ENCODE measurements around the gene MAP1A. TPM values are rescaled to one million over a fixed set of nuclear protein-coding genes. Genes with fewer than 3 reads are reported as not detected.

The MAP1A gene
- total and polyA plus RNA-seq, 12 donors, result 3.4 to 27.0 (median 9.6) TPM

DNA sequence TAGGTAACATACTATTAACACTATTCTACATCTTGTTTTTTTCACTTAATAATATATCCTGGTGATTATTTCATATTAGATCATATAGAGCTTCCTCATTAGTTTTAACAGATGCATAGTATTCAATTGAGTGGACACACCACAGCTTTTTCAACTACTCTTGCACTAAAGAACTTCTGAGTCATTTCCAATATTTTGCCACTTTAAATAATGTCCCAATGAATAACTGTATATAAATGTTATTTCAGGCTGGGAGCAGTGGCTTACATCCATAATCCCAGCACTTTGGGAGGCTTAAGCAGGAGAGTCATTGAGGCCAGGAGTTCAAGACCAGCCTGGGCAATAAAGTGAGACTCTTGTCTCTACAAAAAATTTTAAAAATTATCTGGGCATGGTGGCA, 26.9 kb downstream of the MAP1A start:
- Histone ChIP-seq H3K4me3 (no peak overlapping the region), H3K27me3 (no peaks in the 10 kb centered on the region), H3K4me1 (replicated peaks in 1 of 2) (no peaks in the 10 kb centered on the region), H3K27ac (no peak overlapping the region), H3K36me3 (replicated peaks in 1 of 2) (peaks cover 0 to 2% of the 10 kb centered on the region in 2 donors), H3K9me3 (replicated peaks in 1 of 3) (no peaks in the 10 kb centered on the region)
- intact Hi-C loops (cut with DNase I), result no loop called here
- no peak for DNase-seq
- TF ChIP-seq CTCF (IDR thresholded peaks at IDR 0.05), result no peak
- TF ChIP-seq POLR2A (IDR thresholded peaks at IDR 0.05), result no peak

DNA sequence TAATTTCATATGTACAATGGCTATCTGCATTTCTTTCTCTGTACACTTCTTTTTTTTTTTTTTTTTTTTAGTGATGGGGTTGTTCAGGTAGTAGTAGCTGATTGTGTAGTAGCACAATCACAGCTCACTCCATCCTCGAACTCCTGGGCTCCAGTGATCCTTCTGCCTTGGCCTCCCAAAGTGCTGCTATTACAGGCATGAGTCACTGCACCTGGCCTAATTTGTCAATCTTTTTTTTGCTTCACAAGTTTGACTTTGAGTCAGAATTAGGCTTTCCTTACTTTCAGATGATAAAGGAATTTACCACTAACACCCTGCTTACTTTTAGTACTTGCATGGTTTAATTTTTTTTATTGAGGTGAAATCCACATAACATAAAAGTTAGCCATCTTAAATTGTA, 28.0 kb downstream of the MAP1A start:
- Histone ChIP-seq H3K4me1 (replicated peaks in 1 of 2) (no peaks in the 10 kb centered on the region), H3K4me3 (no peak overlapping the region), H3K27ac (no peak overlapping the region), H3K27me3 (no peaks in the 10 kb centered on the region), H3K36me3 (replicated peaks in 1 of 2) (peaks cover 0 to 4% of the 10 kb centered on the region in 2 donors), H3K9me3 (replicated peaks in 1 of 3) (no peaks in the 10 kb centered on the region)
- WGBS, 4 donors, result 85 to 100% (median 89%) methylated on average over 1 of the region's 1 CpG
- intact Hi-C loops (cut with DNase I), result no loop called here
- no peak for DNase-seq
- TF ChIP-seq POLR2A (IDR thresholded peaks at IDR 0.05), result no peak
- TF ChIP-seq CTCF (IDR thresholded peaks at IDR 0.05), result no peak

GRCh38 chr15:43547539-43547938, 30.1 kb downstream of the MAP1A start:
- no peaks in the 10 kb centered on the region for H3K4me1 ChIP-seq (replicated peaks in 1 of 2)
- H3K4me3 ChIP-seq, result no peak overlapping the region
- H3K36me3 ChIP-seq (replicated peaks in 1 of 2), result peaks cover 0 to 4% of the 10 kb centered on the region in 2 donors
- no peak overlapping the region for H3K27ac ChIP-seq
- no peaks in the 10 kb centered on the region for H3K27me3 ChIP-seq
- 96 to 100% (median 99%) methylated on average over 2 of the region's 2 CpGs for WGBS, 4 donors
- no peak for DNase-seq
- TF ChIP-seq POLR2A (IDR thresholded peaks at IDR 0.05) (no peak), CTCF (IDR thresholded peaks at IDR 0.05) (no peak)
- no peaks in the 10 kb centered on the region for H3K9me3 ChIP-seq (replicated peaks in 1 of 3)
- intact Hi-C loops (cut with DNase I), result no loop called here

DNA sequence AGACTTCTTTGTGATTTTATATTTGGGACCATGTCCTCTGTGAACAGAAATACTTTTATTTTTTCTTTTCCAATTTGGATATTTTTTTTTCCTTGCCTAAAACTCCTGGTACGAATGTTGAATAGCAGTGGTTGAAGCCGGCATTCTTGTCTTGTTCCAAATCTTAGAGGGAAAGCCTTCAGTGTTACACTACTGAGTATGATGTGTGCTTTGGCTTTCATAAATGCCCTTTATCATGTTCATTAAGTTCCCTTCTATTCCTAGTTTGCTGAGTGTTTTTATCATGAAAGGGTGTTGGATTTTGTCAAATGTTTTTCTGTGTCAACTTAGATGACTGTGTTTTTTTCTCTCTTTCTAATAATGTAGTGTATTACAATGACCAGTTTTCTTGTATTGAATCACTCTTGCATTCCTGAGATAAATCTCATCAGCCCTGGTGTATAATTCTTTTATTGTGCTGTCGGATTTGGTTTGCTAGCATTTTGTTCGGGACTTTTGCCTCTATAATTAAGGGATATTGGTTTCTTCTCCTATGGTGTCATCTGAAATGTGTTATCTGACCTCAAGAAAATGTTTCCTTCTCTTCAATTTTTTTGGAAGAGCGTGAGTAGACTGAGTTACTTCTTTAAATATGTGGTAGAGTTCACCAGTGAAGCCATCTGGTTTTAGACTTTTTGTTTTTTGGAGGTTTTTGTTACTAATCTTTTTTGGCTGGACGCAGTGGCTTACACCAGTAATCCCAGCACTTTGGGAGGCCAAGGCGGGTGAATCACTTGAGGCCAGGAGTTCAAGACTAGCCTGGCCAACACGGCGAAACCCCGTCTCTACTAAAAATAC, 33.3 kb downstream of the MAP1A start:
- no peak overlapping the region for H3K27ac ChIP-seq
- TF ChIP-seq POLR2A (IDR thresholded peaks at IDR 0.05) (no peak), CTCF (IDR thresholded peaks at IDR 0.05) (no peak)
- no peaks in the 10 kb centered on the region for H3K9me3 ChIP-seq (replicated peaks in 1 of 3)
- 78 to 86% (median 83%) methylated on average over 10 of the region's 10 CpGs for WGBS, 4 donors
- intact Hi-C loops (cut with DNase I), result no loop called here
- no peaks in the 10 kb centered on the region for H3K4me1 ChIP-seq (replicated peaks in 1 of 2)
- DNase-seq, result no peak
- H3K36me3 ChIP-seq (replicated peaks in 1 of 2), result peaks cover 0 to 4% of the 10 kb centered on the region in 2 donors
- no peaks in the 10 kb centered on the region for H3K27me3 ChIP-seq
- H3K4me3 ChIP-seq, result no peak overlapping the region
